GM12872 (cell line): Measurements from ENCODE around the gene ADRB2.

ENCODE experiments used
- TF ChIP-seq, protein P1 (sequence below): IDR thresholded peaks from 3 replicates; pipeline ENCODE4 v1.5.1; 2011; ENCODE audit warnings: low read depth, mild to moderate bottlenecking, low read length, moderate library complexity; ENCODE audit not compliant: insufficient read depth

ADRB2 gene

GRCh38 chr5:148831590-148832565, 5.5 kb downstream of the ADRB2 start:
- TF ChIP-seq, protein P1, sequence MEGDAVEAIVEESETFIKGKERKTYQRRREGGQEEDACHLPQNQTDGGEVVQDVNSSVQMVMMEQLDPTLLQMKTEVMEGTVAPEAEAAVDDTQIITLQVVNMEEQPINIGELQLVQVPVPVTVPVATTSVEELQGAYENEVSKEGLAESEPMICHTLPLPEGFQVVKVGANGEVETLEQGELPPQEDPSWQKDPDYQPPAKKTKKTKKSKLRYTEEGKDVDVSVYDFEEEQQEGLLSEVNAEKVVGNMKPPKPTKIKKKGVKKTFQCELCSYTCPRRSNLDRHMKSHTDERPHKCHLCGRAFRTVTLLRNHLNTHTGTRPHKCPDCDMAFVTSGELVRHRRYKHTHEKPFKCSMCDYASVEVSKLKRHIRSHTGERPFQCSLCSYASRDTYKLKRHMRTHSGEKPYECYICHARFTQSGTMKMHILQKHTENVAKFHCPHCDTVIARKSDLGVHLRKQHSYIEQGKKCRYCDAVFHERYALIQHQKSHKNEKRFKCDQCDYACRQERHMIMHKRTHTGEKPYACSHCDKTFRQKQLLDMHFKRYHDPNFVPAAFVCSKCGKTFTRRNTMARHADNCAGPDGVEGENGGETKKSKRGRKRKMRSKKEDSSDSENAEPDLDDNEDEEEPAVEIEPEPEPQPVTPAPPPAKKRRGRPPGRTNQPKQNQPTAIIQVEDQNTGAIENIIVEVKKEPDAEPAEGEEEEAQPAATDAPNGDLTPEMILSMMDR: no peak

- TF ChIP-seq, protein P1: no peak
These were observed 6.7 kb downstream of the ADRB2 start for GRCh38 chr5:148833122-148833521.

GRCh38 chr5:148833925-148834324, 7.5 kb downstream of the ADRB2 start:
- TF ChIP-seq, protein P1: no peak

GRCh38 chr5:148834689-148835088, 8.3 kb downstream of the ADRB2 start:
- TF ChIP-seq, protein P1: no peak

- TF ChIP-seq, protein P1: no peak
These were observed 10.2 kb downstream of the ADRB2 start for GRCh38 chr5:148836272-148837250.

- TF ChIP-seq, protein P1: no peak
These were observed 11.0 kb downstream of the ADRB2 start for GRCh38 chr5:148837383-148837782.

GRCh38 chr5:148838357-148838756, 11.9 kb downstream of the ADRB2 start:
- TF ChIP-seq, protein P1: no peak
